Tibial nerve (tissue), 4 donors: ENCODE data around the gene SNX25. TPM values are rescaled to one million over a fixed set of nuclear protein-coding genes. Genes with fewer than 3 reads are reported as not detected.
"Not testable (repeated sequence)": the region's sequence is repeated elsewhere in the genome, so short reads cannot be mapped to it uniquely, and the experiment has no call there.

Experiments used
- DNase-seq, 2 donors: peaks; one replicate each; pipeline ENCODE4 v3.0.0-alpha.2; 2019; ENCODE audit warnings: low spot score in 2 of 2
- H3K27ac ChIP-seq, 4 donors: fragments of 200-600 bp; sonication (generic) in 3 of 4; one replicate each; pipeline ENCODE4 v1.5.1; 2017 to 2019; ENCODE audit warnings: mild to moderate bottlenecking in 1 of 4
- H3K27me3 ChIP-seq, 2 donors: fragments of 200-600 bp; sonication (generic) in 1 of 2; one replicate each; pipeline versions ENCODE4 v1.5.1 to v1.6.0; 2017 to 2019
- H3K36me3 ChIP-seq, 3 donors: fragments of 200-600 bp; sonication (generic); one replicate each; pipeline ENCODE4 v1.5.1; 2018 to 2019
- H3K4me1 ChIP-seq, 4 donors: fragments of 200-600 bp; sonication (generic) in 3 of 4; one replicate each; pipeline ENCODE4 v1.5.1; 2017 to 2019
- H3K4me3 ChIP-seq, 4 donors: fragments of 200-600 bp; sonication (generic) in 3 of 4; one replicate each; pipeline ENCODE4 v1.5.1; 2017 to 2019; ENCODE audit warnings: mild to moderate bottlenecking in 1 of 4, moderate library complexity in 1 of 4
- H3K9me3 ChIP-seq, 4 donors: fragments of 200-600 bp; sonication (generic) in 3 of 4; one replicate each; pipeline ENCODE4 v1.5.1; 2017 to 2019
- EP300 ChIP-seq, 2 donors: sonication (generic); formaldehyde crosslinking; IDR thresholded peaks; one replicate each; pipeline ENCODE4 v1.6.1; 2017; ENCODE audit warnings: antibody characterized with exemption in 2 of 2, mild to moderate bottlenecking in 1 of 2
- POLR2A ChIP-seq, 2 donors: fragments of 450-650 bp; IDR thresholded peaks; one replicate each; pipeline ENCODE4 v1.6.1; 2017; ENCODE audit warnings: antibody characterized with exemption in 2 of 2, mild to moderate bottlenecking in 2 of 2, moderate library complexity in 2 of 2
- WGBS, 2 donors: methylation state at CpG; one replicate each; pipeline ENCODE4 v1.1.5; 2018; 5-methylcytosine and 5-hydroxymethylcytosine counted together
- total RNA-seq, 4 donors: library from RNA; depleted of rRNA; stranded (reverse); fragments of >200 nt; gene quantifications; one replicate each; pipeline ENCODE4 v1.1.0, GENCODE V29; 2016
- TF ChIP-seq, protein P1 (sequence below), 5 experiments: fragments of 200-600 bp in 3 of 5; fragments of 450-650 bp in 2 of 5; sonication (generic) in 3 of 5; IDR thresholded peaks; one replicate each; pipeline ENCODE4 v1.5.1; 2016 to 2019; ENCODE audit warnings: antibody characterized with exemption in 5 of 5, mild to moderate bottlenecking in 3 of 5, moderate library complexity in 2 of 5

The SNX25 gene
- total RNA-seq, 4 donors from 2014 or later: 17.7 to 29.4 (median 23.5) TPM

DNA sequence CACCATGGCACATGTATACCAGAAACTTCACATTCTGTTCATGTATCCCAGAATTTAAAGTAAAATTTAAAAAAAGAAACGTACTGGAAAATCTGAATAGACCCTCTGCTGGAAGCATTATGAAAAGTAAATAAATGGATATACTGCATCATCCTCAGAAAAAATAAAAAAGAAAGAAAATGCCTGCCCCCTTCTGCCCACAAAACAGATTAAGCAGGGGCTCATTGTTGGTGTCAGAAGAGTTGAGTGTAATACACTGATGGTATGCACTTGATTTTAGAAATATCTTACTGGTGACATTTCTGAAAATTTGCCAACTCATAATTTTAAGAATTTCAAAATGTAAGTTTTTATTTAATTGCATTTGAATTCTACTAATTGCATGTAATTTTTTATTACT, 108.5 kb downstream of the SNX25 start:
- H3K27ac ChIP-seq: no peak overlapping the region
- H3K9me3 ChIP-seq: no peaks in the 10 kb centered on the region
- TF ChIP-seq POLR2A (IDR thresholded peaks at IDR 0.05) (no peak), EP300 (IDR thresholded peaks at IDR 0.05) (no peak)
- TF ChIP-seq, protein P1, sequence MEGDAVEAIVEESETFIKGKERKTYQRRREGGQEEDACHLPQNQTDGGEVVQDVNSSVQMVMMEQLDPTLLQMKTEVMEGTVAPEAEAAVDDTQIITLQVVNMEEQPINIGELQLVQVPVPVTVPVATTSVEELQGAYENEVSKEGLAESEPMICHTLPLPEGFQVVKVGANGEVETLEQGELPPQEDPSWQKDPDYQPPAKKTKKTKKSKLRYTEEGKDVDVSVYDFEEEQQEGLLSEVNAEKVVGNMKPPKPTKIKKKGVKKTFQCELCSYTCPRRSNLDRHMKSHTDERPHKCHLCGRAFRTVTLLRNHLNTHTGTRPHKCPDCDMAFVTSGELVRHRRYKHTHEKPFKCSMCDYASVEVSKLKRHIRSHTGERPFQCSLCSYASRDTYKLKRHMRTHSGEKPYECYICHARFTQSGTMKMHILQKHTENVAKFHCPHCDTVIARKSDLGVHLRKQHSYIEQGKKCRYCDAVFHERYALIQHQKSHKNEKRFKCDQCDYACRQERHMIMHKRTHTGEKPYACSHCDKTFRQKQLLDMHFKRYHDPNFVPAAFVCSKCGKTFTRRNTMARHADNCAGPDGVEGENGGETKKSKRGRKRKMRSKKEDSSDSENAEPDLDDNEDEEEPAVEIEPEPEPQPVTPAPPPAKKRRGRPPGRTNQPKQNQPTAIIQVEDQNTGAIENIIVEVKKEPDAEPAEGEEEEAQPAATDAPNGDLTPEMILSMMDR (IDR thresholded peaks at IDR 0.05): no peak
- H3K4me3 ChIP-seq: no peak overlapping the region
- no peaks in the 10 kb centered on the region for H3K27me3 ChIP-seq
- H3K36me3 ChIP-seq: peaks cover 0 to 45% (median 0%) of the 10 kb centered on the region in 3 donors
- no peaks in the 10 kb centered on the region for H3K4me1 ChIP-seq
- no peak for DNase-seq
- 79 to 82% methylated on average over 1 of the region's 1 CpG for WGBS, 2 donors

DNA sequence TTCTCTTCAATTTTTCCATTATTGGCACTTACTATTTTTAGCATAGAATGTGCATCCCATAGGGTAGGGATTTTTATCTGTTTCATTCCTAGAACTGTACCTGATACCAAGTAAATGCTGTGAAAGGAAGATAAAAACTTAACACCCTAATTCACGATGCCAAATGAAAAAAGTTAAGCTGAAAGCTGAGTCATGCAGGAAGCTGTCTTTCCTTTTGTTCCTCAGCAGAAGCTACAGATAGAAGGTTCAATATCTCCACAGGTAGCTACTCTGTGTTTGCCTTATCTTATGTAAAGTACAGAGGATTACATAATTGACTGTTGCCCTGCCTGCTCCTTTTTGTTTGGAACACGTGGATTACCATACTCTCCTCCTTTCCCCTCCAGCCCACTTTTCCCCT, 109.3 kb downstream of the SNX25 start:
- Histone ChIP-seq H3K9me3 (no peaks in the 10 kb centered on the region), H3K4me3 (no peak overlapping the region), H3K4me1 (no peaks in the 10 kb centered on the region), H3K27ac (no peak overlapping the region), H3K36me3 (peaks cover 0 to 43% (median 0%) of the 10 kb centered on the region in 3 donors), H3K27me3 (no peaks in the 10 kb centered on the region)
- DNase-seq: no peak
- TF ChIP-seq POLR2A (IDR thresholded peaks at IDR 0.05) (no peak), EP300 (IDR thresholded peaks at IDR 0.05) (no peak)
- TF ChIP-seq, protein P1 (IDR thresholded peaks at IDR 0.05): no peak
- 56 to 62% methylated on average over 2 of the region's 2 CpGs for WGBS, 2 donors

DNA sequence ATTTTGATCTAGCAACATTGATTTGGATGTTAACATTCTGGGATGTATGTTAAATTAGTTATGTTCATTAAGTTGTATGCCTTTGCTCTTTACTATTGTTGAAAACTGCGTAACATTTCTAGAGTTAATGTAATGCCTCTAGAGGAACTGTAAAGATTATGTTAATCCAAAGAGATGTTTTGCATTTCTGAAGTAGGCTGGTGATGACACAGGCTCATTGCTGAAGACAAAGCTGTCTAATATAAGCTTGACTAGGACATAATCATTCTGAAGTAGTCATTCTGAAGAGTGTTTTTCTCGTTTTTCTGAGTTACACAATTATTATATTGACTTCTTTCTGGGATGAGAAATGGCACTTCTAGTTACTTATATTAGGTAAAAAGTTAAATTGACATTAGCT, 113.4 kb downstream of the SNX25 start:
- Histone ChIP-seq H3K4me1 (no peaks in the 10 kb centered on the region), H3K27me3 (no peaks in the 10 kb centered on the region), H3K36me3 (peaks cover 0 to 31% (median 0%) of the 10 kb centered on the region in 3 donors), H3K4me3 (no peak overlapping the region), H3K27ac (no peak overlapping the region), H3K9me3 (no peaks in the 10 kb centered on the region)
- no peak for DNase-seq
- no peak for TF ChIP-seq EP300 (IDR thresholded peaks at IDR 0.05)
- TF ChIP-seq, protein P1 (IDR thresholded peaks at IDR 0.05): no peak
- TF ChIP-seq POLR2A (IDR thresholded peaks at IDR 0.05): no peak
- WGBS, 2 donors: 69 to 72% methylated on average over 2 of the region's 2 CpGs

DNA sequence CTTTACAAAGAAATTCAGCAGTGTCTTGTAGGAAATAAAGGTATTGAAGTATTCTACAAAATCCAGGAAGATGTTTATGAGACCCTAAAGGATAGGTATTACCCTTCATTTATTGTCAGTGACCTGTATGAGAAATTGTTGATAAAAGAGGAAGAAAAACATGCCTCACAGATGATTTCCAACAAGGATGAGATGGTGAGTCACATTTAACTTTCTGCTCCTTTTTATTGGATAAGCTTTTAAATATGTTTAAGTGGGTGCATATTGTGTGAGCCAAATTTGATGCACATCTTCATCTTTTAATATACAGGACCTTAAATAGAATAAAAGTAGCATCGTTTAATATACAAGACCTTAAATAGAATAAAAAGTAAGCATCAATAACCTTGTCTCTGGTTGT, 114.2 kb downstream of the SNX25 start:
- no peak for TF ChIP-seq POLR2A (IDR thresholded peaks at IDR 0.05)
- TF ChIP-seq, protein P1 (IDR thresholded peaks at IDR 0.05): no peak
- TF ChIP-seq EP300 (IDR thresholded peaks at IDR 0.05): no peak
- Histone ChIP-seq H3K36me3 (peaks cover 0 to 31% (median 0%) of the 10 kb centered on the region in 3 donors), H3K4me1 (no peaks in the 10 kb centered on the region), H3K4me3 (no peak overlapping the region), H3K27me3 (no peaks in the 10 kb centered on the region), H3K9me3 (no peaks in the 10 kb centered on the region), H3K27ac (no peak overlapping the region)
- no peak for DNase-seq
- 90 to 93% methylated on average over 1 of the region's 1 CpG for WGBS, 2 donors

DNA sequence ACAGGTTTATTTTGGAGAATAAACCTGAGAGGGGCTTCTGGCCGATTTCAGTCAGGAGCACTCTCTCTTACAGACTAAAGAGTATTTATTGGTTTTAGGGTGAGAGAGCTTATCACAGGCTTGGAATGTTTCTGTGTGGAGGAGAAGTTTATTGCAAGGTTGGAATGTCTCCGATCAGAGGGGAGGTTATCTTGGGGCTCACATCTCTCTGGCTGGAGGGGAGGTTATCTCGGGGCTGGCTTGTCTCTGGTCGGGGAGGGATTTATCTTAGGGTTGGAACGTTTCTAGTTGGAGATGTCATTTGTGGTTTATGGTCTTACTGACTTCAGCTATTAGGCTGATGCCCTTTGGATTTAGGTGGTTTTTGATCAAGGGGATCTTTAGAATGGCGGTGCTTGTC, 115.0 kb downstream of the SNX25 start:
- not testable (repeated sequence) for H3K4me3 ChIP-seq, H3K9me3 ChIP-seq, H3K4me1 ChIP-seq, H3K27ac ChIP-seq, DNase-seq, H3K27me3 ChIP-seq
- WGBS, 2 donors: 79 to 90% methylated on average over 6 of the region's 6 CpGs
- peaks cover 0 to 34% (median 0%) of the 10 kb centered on the region in 3 donors for H3K36me3 ChIP-seq

DNA sequence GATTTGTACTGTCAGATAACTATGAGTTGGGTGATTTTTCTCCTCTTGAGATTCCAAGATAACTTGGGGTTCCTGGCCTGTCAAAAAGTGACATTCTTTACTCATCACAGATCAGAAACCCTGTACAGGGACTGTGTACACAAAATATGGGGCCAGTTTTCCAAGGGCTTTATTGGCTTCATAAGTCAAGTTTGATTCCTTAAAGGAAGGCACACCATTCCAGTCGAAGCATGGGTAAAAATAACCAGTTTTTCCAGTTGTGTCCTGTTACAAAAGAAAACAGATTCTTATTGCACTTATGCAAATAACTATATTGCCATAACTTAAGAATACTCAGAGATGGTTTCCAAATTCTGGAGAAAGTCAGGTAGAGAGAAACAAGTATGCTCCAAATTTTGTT, 116.3 kb downstream of the SNX25 start:
- H3K9me3 ChIP-seq, H3K27ac ChIP-seq, DNase-seq, H3K4me3 ChIP-seq, H3K4me1 ChIP-seq, H3K27me3 ChIP-seq: not testable (repeated sequence)
- peaks cover 0 to 35% (median 0%) of the 10 kb centered on the region in 3 donors for H3K36me3 ChIP-seq
- 70 to 77% methylated on average over 1 of the region's 1 CpG for WGBS, 2 donors
